Fibroblast of the conjunctiva (primary cell): Measurements from ENCODE around the gene C17orf113.
"Not testable (repeated sequence)": the region's sequence is repeated elsewhere in the genome, so short reads cannot be mapped to it uniquely, and the experiment has no call there.

Experiments used
- DNase-seq: peaks from one replicate; pipeline ENCODE4 v3.0.0-alpha.2; 2010; ENCODE audit warnings: low read depth

C17orf113 gene

DNA sequence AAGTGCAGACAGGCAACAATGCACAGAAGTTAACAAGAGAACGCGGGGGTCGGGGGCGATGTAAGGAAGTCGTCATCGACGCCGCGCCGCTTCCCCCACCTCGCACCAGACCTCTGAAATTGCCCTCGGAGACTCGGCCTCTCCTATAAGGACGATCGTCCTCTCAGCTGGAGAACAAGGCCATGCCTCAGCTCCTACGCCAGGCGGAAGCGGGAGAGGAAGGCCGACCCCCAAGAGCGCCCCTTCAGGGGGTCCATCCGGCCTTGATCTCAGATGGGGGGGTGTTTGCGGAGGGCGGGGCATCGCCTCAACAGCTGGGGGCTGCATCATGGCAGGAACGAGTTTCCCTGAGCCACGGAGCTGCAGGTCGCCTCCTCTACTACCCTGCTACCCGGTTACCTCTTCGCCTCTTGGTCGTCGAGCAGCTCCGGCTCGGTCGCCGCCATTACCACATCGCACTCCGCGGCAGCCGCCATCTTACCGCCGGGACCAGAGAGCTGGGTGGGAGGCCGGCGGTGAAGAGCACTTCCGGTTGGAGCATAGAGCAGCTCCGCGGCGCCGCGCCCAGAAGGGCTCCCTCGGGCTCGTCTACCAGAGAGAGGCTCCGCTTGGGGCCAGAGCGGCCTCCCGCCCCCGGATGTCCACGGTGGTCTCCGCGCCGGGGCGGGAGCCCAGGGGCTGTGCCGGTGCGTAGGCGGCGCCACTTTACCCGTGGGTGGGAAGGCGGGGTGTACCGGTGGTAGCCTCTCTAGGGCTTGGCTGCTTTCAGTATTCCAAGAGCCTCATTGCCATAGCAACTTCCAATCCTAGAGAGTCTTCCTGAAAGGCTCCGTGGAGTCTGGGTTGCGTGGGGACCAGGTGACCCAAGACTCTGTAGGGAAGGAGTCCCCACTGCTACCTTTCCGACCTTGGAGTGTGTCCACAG lies 33.2 kb downstream of the C17orf113 start, which contains the start of gene DNAJC7:
Gene DNAJC7 (minus strand): TSS at position 499 of the 925 bp plus-strand sequence. CDS start 23 bp downstream, at position 476.
- DNase-seq, result peak; percentile 79

DNA sequence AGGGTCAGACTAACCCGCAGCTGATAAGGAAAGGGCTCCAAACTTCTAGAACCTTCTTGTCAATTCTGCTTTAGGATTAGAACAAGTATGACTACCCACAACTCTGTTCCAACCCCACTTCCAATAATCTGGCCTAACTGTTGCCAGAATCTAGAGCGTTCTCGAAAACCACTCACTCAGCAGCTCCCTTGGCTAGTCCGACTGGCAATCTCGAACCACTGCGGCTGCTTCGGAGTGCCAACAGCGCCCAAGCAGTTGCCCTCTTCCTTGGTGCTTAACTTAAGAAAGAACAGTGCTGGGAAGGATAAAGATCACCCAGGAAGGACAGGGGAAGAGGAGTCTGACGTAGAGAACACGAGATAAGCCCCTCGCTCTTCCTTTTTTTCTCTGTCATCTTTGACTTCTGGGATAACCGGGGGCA lies 34.0 kb downstream of the C17orf113 start:
- no peak for DNase-seq

DNA sequence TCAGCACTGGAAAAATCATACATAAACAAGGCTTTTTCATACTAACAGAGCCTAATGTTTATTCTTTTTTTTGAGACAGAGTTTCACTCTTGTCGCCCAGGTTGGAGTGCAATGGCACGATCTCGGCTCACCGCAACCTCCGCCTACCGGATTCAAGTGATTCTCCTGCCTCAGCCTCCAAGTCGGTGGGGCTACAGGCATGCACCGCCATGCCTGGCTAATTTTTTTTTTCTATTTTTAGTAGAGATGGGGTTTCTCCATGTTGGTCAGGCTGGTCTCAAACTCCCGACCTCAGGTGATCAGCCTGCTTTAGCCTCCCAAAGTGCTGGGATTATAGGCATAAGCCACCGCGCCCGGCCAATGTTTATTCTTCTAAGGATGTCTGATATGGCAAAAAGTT lies 36.7 kb downstream of the C17orf113 start:
- DNase-seq, result not testable (repeated sequence)

DNA sequence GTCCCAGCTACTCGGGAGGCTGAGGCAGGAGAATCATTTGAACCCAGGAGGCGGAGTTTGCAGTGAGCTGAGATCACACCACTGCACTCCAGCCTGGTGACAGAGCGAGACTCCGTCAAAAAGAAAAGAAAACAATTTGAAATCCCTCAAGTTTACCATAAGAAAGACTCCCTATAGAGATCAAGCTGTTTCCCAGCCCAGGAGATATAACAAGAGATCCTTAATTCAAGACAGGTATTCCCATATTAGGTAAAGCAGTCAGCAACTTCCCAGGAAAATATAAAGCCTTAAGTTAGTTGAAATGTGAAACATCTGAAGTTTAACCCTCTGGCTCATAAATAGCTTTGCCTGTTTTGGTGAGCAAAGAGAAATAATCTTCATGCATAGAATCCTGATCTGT lies 38.0 kb downstream of the C17orf113 start:
- not testable (repeated sequence) for DNase-seq

DNA sequence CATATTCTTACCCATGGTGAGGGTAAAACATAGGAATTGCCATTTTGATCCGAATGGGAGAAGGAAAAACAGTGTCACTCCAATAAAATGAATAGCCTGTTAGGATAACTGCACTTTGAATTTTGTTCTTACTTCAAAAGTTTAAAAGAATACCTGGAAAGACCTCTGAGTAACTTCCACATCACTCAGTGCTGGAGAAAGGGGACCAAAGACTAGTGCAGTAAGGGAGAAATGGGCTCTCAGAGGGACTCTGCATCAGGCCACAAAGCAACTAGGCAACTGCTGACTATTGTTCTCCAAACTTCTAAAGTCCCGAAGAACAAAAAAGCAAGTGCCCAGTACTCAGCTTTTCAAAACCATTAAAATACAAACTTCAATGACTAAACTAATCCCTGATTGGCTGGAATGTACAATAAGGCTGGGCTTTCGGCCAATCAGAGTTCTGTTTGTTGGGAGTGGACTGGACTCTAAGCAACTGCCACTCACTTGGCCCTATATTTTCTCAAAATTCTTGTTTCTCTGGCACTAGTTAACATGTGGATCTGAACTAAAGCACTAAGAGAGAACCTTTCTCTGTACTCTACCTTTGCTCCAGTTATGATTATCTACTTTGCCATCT lies 39.4 kb downstream of the C17orf113 start:
- DNase-seq, result no peak

DNA sequence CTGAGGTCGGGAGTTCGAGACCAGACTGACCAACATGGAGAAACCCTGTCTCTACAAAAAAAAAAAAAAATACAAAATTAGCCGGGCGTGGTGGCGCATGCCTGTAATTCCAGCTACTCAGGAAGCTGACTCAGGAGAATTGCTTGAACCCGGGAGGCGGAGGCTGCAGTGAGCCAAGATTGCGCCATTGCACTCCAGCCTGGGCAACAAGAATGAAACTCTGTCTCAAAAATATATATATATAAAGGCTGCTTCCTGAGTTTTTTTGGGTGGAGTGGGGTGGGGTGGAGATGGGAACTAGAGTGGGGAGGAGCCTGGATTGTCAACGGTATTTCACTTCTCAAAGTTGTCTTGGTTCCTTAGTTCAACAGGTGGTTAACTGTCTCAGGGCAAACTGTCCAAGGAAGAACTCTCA lies 40.1 kb downstream of the C17orf113 start:
- DNase-seq, result not testable (repeated sequence)

DNA sequence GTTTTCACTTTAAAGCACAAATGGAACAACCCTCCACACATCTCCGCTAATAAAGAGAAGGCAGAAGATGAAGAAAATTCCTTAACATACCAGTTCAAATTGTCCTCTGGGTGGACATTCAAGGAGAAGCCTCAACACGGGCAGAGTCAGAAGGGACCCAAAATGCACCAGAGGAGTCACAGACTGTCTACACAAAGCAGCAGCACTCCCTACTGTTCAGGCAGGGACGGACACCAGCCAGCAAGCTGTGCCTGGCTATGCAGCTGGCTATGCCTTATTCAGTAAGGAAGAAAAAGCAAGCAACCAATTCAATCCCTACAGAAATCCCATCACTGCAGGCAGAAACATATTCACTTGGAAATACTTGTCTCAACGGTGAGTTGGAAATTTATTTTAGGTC lies 41.2 kb downstream of the C17orf113 start:
- DNase-seq, result no peak

DNA sequence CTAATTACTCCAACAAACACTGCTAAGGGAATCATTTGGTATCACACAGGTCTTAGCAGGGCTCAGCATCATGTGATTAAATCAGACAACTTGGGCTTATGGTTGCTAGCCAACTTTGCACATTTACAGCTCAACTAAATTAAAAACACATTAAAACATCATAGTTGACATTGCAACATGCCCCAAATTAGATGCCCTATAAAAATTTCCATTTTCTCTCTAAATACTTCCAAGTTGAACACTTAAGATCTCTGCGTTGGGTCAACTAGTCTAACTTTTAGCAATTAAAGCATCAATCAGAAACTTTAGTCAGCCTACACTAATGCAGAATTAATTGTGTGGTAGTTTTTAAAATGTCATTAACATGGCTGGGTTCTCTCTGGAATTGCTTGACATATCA lies 45.2 kb downstream of the C17orf113 start:
- DNase-seq, result no peak

DNA sequence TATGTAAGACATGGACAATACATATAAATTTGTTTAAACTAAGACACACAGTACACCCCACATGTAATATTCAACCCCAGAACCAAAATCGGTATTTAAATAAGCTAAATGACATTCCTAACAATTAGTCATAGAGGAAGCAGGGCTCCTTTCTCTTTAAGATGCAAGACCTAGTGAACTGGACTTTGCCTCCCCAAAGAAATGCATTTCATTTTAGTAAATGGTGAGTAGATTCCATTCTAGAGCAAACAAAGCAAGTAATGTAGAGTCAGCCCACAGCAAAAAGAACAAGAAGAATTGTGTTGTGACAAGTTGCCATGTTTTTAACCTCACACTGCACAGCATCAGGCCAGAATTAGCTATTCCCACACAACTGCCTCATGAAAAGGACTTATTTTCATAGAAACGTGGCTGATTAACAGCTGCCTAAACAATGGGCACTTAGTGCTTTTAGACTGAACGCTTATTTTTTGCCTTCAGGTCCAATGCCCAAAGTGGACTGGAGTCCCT lies 47.6 kb downstream of the C17orf113 start:
- no peak for DNase-seq

DNA sequence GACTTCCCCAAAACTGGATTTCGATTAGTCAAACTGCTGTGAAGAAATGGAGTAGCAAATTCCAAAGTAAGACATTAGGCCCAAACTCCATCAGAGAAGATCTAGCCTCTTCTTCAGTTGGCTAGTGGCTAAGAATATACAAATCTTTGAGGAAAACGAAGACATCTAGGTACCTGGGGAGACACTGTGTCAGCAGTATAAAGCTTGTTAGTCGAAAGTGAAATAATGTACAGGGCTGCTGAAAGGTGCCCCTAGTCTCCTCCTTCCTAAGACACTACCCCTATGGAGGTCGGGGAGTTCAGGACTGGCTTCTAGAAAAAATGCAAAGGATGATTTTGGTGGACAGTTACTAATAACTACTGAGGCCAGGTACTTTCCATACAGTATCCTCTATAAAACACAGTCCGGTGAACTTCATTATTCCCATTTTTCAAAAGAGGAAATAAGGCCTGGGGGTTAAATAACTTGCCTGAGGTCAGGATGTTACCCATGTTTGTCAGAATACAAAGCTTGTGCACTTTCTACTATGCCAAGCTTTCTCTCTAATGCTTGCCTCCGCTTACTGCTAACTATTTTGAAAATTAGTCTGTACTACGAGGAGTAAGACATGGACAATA lies 48.1 kb downstream of the C17orf113 start:
- no peak for DNase-seq

DNA sequence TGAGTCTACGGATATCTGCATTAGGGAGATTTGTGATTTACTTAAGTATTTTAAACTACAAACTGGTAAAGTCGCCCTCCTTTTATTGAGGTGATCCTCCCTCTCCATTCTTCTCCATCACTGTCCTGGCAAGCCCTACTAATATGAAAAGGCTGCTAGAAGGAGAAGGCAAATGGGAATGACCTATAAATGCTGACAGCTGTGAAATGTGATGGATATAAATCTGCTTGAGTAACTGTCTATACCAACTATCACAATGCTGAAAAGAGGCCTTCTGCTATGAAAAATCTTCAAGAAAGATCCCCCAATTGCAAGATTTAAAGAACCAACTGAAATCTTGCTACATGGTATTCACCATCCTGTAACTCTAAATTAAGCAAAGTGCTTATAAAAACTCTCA lies 48.7 kb downstream of the C17orf113 start:
- DNase-seq, result no peak

DNA sequence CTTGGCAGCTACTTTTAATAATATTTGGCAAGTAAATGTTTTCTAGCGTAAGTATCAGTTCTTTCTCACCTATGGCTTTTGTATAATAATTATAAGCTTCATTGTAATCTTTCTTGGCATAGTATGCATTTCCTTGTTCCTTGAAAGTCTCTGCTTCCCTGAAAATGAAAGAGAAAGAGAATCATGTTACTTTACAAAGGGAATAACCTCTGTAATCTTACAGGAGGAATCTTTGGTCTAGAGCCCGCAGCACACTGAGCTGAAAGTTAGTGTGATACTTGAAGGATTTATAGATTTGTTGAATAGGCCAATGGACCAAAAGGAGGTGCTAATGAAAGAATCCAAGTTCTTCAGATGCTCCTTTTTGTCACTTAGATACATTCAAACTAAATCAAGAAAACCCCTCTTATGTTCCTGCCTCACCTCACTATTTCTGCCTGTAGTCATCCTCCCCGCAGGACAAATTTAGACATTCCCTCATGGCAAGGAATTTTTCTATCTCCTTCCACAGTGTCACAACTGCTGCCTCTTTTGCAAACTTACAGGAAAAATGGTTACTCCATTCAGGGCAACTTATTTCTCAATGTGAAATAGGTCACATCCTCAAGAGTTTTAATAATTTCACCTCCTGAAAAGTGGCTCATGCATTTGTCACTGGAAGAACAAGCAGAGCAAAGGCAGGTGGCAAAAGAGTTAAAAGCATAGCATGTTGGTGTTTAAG lies 49.8 kb downstream of the C17orf113 start:
- DNase-seq, result no peak

DNA sequence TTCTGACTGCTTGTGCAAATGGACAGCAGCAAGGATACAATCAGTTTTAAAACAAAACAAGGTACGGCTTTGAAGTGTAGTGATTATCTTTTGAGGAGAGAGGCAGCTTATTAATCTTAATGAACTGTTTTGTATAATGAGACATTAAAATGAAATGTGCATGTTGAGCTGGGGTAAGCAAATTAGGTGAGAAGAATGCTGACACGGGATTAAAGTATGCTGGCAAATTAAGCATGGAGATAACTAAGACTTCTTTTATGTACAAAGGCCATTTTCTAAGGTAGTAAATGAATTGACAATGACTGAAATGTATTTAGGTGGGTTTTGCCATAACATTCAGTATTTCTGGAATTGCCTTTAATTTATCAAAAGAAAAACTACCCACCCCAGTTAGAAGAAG lies 51.9 kb downstream of the C17orf113 start:
- no peak for DNase-seq

DNA sequence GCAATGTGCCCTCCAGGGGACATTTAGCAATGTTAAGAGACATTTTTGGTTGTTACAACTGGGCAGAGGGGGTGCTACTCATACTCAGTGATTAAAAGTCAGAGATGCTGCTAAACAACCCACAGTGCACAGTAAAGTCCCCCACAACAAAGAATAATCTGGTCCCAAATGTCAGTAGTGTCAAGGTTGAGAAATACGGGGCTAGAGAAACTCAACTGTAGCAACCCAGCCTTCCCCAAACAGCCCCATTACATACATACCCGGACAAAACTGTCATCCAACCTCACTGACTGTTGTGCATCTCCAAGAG lies 53.6 kb downstream of the C17orf113 start:
- no peak for DNase-seq

DNA sequence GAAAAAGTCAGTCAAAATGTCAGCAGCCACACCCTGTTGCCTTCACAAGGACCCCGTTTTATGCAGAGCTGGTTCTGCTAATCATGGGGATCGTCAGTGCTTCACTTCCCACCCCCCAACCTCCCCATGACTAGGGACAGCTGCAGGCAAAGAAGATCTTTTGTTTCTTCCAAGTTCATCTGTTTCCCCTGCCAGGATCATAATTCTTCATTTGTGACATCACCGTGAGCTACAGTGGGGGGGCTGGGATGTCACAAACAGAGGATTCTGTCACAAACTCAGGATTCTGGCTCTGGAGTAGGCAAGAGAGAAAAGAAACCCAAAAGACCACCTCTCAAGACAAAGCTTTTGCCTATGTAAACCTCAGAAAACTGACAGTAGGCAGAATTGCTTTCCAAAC lies 57.8 kb downstream of the C17orf113 start:
- DNase-seq, result no peak

DNA sequence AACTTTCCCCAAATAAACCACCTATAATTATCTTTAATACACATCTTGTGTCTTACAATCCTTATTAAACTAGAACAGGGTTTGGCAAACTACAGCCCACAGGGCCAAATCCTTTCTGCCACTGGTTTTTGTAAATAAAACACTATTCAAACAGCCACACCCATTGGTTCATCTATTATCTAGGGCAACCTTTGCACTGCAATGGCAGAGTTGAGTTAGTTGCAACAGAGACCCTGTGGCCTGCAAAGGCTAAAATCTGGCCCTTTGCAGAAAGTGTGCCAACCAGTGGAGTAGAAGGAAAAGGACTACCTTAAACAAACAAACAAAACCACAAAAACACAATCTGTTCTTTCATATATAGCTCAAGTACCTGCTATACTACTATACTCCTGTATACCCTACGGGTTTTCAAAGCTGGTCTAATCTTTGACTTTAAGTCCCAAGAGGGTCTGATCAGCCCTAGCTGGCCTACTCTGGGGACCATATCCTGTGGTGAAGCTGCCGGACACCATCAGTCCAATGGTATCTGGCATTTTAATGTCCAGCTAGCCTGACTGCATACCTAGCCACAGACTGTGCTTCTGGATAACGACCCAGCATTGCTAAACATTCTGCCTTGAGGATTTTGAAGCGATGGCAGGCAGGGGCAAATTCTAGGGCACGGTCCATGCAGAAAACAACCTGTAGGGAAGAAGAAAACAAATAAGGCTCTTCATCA lies 60.5 kb downstream of the C17orf113 start:
- no peak for DNase-seq

DNA sequence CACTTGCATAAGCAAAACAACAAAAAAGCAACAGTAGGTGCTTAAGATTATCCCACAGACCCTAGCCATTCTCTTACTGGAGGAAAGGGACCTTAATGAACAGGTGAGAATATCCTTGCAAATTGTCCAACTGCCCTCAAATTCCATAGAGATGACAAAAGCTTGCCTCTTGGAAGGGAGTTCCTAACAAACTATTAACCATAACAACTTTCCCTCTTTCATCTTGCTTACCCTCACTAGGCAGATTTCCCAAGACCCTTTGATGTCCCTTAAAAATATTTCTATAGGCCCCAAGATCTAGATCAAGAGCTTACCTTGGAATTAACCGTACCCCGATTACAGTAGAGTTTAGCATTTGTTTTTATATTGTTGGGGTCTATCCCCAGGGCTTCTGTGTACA lies 62.0 kb downstream of the C17orf113 start:
- DNase-seq, result no peak
